ENCODE data around the gene HSF2. TPM values are rescaled to one million over a fixed set of nuclear protein-coding genes. Genes with fewer than 3 reads are reported as not detected.

Gene HSF2
- total RNA-seq, 1 experiment from 2014 or later: 10.6 TPM

DNA sequence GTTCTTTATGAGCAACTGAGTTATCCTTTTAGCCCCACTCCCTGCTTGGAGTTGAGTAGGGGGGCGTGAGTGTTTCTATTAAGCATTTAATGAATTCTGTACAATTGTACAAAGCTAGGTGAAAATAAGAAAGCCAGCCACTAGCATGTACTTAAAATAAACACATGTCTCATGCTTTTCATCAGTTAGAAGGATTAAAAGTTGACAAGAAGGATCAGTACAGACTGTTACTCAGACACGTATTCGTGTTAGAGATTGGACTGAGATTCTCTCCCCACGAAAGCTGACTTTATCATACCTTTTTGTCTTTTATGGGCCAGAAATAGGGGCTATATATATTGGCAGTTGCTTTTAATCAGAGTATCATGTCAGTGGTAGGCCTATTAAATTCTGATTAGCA is 1.7 kb downstream of the HSF2 start (continued):
- TF ChIP-seq PREB (CRISPR knock-in tag; IDR thresholded peaks at IDR 0.05; ENCODE audit: borderline replicate concordance): no peak

DNA sequence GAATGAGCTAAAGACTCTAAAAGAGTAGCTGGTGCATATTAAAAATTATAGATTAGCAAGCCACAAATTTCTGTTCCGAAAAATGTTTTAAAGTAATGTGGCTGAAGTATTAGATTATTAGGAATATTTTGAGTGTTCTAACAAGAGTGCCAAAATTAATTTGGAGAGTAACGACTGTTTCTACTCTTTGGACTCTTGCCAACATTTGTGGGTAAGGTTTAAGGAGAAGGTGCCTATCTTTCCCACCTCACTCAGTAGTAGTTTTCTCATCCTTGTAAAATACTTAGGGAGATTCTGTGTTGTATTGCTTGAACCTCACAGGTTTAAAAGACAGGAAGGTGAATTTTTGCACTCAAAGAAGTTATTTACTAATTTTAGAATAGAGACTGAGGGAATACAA is 5.0 kb downstream of the HSF2 start:
- Mint-ChIP-seq H3K4me1 (peaks cover 35% of the 10 kb centered on the region), H3K36me3 (no peaks in the 10 kb centered on the region), H3K27me3 (ENCODE audit: low read depth) (peaks cover 9% of the 10 kb centered on the region), H3K9me3 (no peaks in the 10 kb centered on the region), H3K4me3 (no peak overlapping the region), H3K27ac (no peak overlapping the region)
- DNase-seq (ENCODE audit: low spot score): no peak
- TF ChIP-seq MYBL2 (CRISPR knock-in tag; IDR thresholded peaks at IDR 0.05) (no peak), RELA (CRISPR knock-in tag; IDR thresholded peaks at IDR 0.05; ENCODE audit: borderline replicate concordance) (no peak), ETV6 (CRISPR knock-in tag; IDR thresholded peaks at IDR 0.05) (no peak), HMGXB4 (CRISPR knock-in tag; IDR thresholded peaks at IDR 0.05) (no peak), TP53 (CRISPR knock-in tag; IDR thresholded peaks at IDR 0.05) (no peak), TEAD4 (CRISPR knock-in tag; IDR thresholded peaks at IDR 0.05) (no peak), CBFB (CRISPR knock-in tag; IDR thresholded peaks at IDR 0.05; ENCODE audit: low read depth) (no peak), CREB1 (CRISPR knock-in tag; IDR thresholded peaks at IDR 0.05) (no peak), EMX1 (CRISPR knock-in tag; IDR thresholded peaks at IDR 0.05) (no peak), NR2C2 (CRISPR knock-in tag; IDR thresholded peaks at IDR 0.05) (no peak), SP1 (CRISPR knock-in tag; conservative IDR thresholded peaks at IDR 0.05) (no peak), STAT6 (CRISPR knock-in tag; conservative IDR thresholded peaks at IDR 0.05; ENCODE audit: low read depth) (no peak), SMAD3 (CRISPR knock-in tag; IDR thresholded peaks at IDR 0.05; ENCODE audit: borderline replicate concordance) (no peak), ZBTB43 (CRISPR knock-in tag; IDR thresholded peaks at IDR 0.05) (no peak), ZNF423 (CRISPR knock-in tag; IDR thresholded peaks at IDR 0.05) (no peak), FOXJ3 (CRISPR knock-in tag; IDR thresholded peaks at IDR 0.05; ENCODE audit: borderline replicate concordance) (no peak), RORB (CRISPR knock-in tag; IDR thresholded peaks at IDR 0.05) (no peak)
- TF ChIP-seq, protein P1, sequence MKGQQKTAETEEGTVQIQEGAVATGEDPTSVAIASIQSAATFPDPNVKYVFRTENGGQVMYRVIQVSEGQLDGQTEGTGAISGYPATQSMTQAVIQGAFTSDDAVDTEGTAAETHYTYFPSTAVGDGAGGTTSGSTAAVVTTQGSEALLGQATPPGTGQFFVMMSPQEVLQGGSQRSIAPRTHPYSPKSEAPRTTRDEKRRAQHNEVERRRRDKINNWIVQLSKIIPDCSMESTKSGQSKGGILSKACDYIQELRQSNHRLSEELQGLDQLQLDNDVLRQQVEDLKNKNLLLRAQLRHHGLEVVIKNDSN (CRISPR knock-in tag; IDR thresholded peaks at IDR 0.05): no peak
- TF ChIP-seq, protein P2, sequence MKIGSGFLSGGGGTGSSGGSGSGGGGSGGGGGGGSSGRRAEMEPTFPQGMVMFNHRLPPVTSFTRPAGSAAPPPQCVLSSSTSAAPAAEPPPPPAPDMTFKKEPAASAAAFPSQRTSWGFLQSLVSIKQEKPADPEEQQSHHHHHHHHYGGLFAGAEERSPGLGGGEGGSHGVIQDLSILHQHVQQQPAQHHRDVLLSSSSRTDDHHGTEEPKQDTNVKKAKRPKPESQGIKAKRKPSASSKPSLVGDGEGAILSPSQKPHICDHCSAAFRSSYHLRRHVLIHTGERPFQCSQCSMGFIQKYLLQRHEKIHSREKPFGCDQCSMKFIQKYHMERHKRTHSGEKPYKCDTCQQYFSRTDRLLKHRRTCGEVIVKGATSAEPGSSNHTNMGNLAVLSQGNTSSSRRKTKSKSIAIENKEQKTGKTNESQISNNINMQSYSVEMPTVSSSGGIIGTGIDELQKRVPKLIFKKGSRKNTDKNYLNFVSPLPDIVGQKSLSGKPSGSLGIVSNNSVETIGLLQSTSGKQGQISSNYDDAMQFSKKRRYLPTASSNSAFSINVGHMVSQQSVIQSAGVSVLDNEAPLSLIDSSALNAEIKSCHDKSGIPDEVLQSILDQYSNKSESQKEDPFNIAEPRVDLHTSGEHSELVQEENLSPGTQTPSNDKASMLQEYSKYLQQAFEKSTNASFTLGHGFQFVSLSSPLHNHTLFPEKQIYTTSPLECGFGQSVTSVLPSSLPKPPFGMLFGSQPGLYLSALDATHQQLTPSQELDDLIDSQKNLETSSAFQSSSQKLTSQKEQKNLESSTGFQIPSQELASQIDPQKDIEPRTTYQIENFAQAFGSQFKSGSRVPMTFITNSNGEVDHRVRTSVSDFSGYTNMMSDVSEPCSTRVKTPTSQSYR (CRISPR knock-in tag; IDR thresholded peaks at IDR 0.05): no peak
- TF ChIP-seq, protein P3, sequence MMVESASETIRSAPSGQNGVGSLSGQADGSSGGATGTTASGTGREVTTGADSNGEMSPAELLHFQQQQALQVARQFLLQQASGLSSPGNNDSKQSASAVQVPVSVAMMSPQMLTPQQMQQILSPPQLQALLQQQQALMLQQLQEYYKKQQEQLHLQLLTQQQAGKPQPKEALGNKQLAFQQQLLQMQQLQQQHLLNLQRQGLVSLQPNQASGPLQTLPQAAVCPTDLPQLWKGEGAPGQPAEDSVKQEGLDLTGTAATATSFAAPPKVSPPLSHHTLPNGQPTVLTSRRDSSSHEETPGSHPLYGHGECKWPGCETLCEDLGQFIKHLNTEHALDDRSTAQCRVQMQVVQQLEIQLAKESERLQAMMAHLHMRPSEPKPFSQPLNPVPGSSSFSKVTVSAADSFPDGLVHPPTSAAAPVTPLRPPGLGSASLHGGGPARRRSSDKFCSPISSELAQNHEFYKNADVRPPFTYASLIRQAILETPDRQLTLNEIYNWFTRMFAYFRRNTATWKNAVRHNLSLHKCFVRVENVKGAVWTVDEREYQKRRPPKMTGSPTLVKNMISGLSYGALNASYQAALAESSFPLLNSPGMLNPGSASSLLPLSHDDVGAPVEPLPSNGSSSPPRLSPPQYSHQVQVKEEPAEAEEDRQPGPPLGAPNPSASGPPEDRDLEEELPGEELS (CRISPR knock-in tag; IDR thresholded peaks at IDR 0.05): no peak
- ChIA-PET CTCF (no interaction called here), POLR2A (no interaction called here)
- no peak for ATAC-seq
